K562 (cell line): ENCODE measurements around the gene LRFN3. TPM values are rescaled to one million over a fixed set of nuclear protein-coding genes. Genes with fewer than 3 reads are reported as not detected.

Experiments used
- ARID2 ChIP-seq: fragments of 450-650 bp; IDR thresholded peaks from 2 replicates; pipeline ENCODE4 v1.6.1; 2017; ENCODE audit warnings: antibody characterized with exemption, mild to moderate bottlenecking
- ATF1 ChIP-seq, 2 experiments: fragments of 450-650 bp in 1 of 2; IDR thresholded peaks; 2 replicates each; pipeline ENCODE4 v1.6.1; 2016; ENCODE audit warnings: missing compliant biosample characterization in 1 of 2, missing genetic modification characterization in 1 of 2
- BACH1 ChIP-seq: fragments of 200-800 bp; sonication (Bioruptor generic); IDR thresholded peaks from 2 replicates; pipeline ENCODE4 v1.6.1; 2016; ENCODE audit warnings: missing genetic modification characterization, missing compliant biosample characterization
- CBFA2T2 ChIP-seq: fragments of 450-650 bp; conservative IDR thresholded peaks from 2 replicates; pipeline ENCODE4 v1.6.1; 2017; ENCODE audit warnings: mild to moderate bottlenecking
- COPS2 ChIP-seq: fragments of 450-650 bp; conservative IDR thresholded peaks from 2 replicates; pipeline ENCODE4 v1.6.1; 2016; ENCODE audit warnings: mild to moderate bottlenecking, moderate library complexity
- CREB3 ChIP-seq: fragments of 450-650 bp; conservative IDR thresholded peaks from 2 replicates; pipeline ENCODE4 v1.6.1; 2016; ENCODE audit warnings: missing genetic modification characterization, low read depth, mild to moderate bottlenecking, missing compliant biosample characterization, moderate library complexity
- CREB5 ChIP-seq: fragments of 250-450 bp; sonication (Bioruptor Pico); IDR thresholded peaks from 2 replicates; pipeline ENCODE4 v1.5.0; 2020; ENCODE audit warnings: mild to moderate bottlenecking
- FOXP4 ChIP-seq: sonication (generic); formaldehyde crosslinking; IDR thresholded peaks from 2 replicates; pipeline ENCODE4 v1.8.0; 2022; ENCODE audit warnings: mild to moderate bottlenecking, missing genetic modification reagents, borderline replicate concordance
- GTF2E2 ChIP-seq: fragments of 200-800 bp; sonication (Bioruptor generic); IDR thresholded peaks from 2 replicates; pipeline ENCODE4 v1.6.1; 2016; ENCODE audit warnings: missing genetic modification characterization, missing compliant biosample characterization
- KDM2B ChIP-seq: fragments of 250-450 bp; sonication (Bioruptor Pico); IDR thresholded peaks from 2 replicates; pipeline ENCODE4 v1.8.0; 2021; ENCODE audit warnings: mild to moderate bottlenecking, moderate library complexity
- L3MBTL2 ChIP-seq: fragments of 450-650 bp; IDR thresholded peaks from 2 replicates; pipeline ENCODE4 v1.6.1; 2016; ENCODE audit warnings: mild to moderate bottlenecking, moderate library complexity
- MEF2A ChIP-seq: IDR thresholded peaks from 2 replicates; pipeline ENCODE4 v1.6.1; 2011; ENCODE audit warnings: low read depth, mild to moderate bottlenecking, low read length, moderate library complexity; ENCODE audit not compliant: control insufficient read depth
- MEIS2 ChIP-seq: fragments of 450-650 bp; IDR thresholded peaks from 2 replicates; pipeline ENCODE4 v1.6.1; 2014; ENCODE audit warnings: mild to moderate bottlenecking; ENCODE audit not compliant: partially characterized antibody
- MXD1 ChIP-seq: fragments of 250-450 bp; sonication (Bioruptor Pico); IDR thresholded peaks from 2 replicates; pipeline ENCODE4 v1.8.0; 2021; ENCODE audit warnings: borderline replicate concordance, mild to moderate bottlenecking, moderate library complexity; ENCODE audit not compliant: poor library complexity, severe bottlenecking
- NONO ChIP-seq, 2 experiments: fragments of 200-400 bp in 1 of 2; fragments of 450-650 bp in 1 of 2; formaldehyde crosslinking in 1 of 2; IDR thresholded peaks; 2 replicates each; pipeline ENCODE4 v1.6.1; 2017; ENCODE audit warnings: low read depth in 2 of 2, mild to moderate bottlenecking in 2 of 2, moderate library complexity in 2 of 2, low read length in 1 of 2
- RFX5 ChIP-seq: IDR thresholded peaks from 2 replicates; pipeline ENCODE4 v1.6.1; 2011; ENCODE audit warnings: low read depth, mild to moderate bottlenecking, improper control_type of control experiment, low read length
- SMARCA4 ChIP-seq: fragments of 450-650 bp; IDR thresholded peaks from 2 replicates; pipeline ENCODE4 v1.6.1; 2016
- SREBF1 ChIP-seq: fragments of 150-350 bp; IDR thresholded peaks from 2 replicates; pipeline ENCODE4 v1.6.1; 2014; ENCODE audit warnings: antibody characterized with exemption, low read depth, low read length, borderline replicate concordance
- THRB ChIP-seq: fragments of 450-650 bp; formaldehyde crosslinking; conservative IDR thresholded peaks from 2 replicates; pipeline ENCODE4 v1.4.0; 2022; ENCODE audit warnings: mild to moderate bottlenecking, missing genetic modification characterization
- ZNF644 ChIP-seq: fragments of 200-800 bp; sonication (Bioruptor generic); IDR thresholded peaks from 2 replicates; pipeline ENCODE4 v1.6.1; 2016; ENCODE audit warnings: low read depth, missing genetic modification characterization, missing compliant biosample characterization
- ZNF780A ChIP-seq: fragments of 250-450 bp; sonication (Bioruptor Pico); IDR thresholded peaks from 2 replicates; pipeline ENCODE4 v1.5.0; 2021; ENCODE audit warnings: mild to moderate bottlenecking
- ZSCAN32 ChIP-seq: fragments of 450-650 bp; formaldehyde crosslinking; IDR thresholded peaks from 2 replicates; pipeline ENCODE4 v1.4.0; 2020; ENCODE audit warnings: mild to moderate bottlenecking, moderate library complexity
- polyA plus RNA-seq, 8 experiments: library from polyadenylated mRNA; depleted of rRNA in 4 of 8; stranded (reverse) in 5 of 8; unstranded in 3 of 8; fragments of >200 nt; fragmentation: Nextera tagmentation in 2 of 8; fragmentation: Illumina TruSeq in 1 of 8; extraction: Ambion mirVana in 2 of 8; extraction: Trizol in 1 of 8; gene quantifications; 2 replicates each; pipeline versions ENCODE4 v1.2.1 to v1.2.3, GENCODE V29; 2011 to 2014; ENCODE audit warnings: inconsistent platforms in 1 of 8, missing spikeins in 1 of 8
- total RNA-seq, 7 experiments: library from RNA; depleted of rRNA in 6 of 7; stranded (reverse); fragments of >200 nt in 6 of 7; fragmentation: Illumina TruSeq in 2 of 7; extraction: Trizol in 2 of 7; gene quantifications; 2 replicates each; pipeline versions ENCODE4 v1.2.1 to v1.2.3, GENCODE V29; 2011 to 2021; ENCODE audit warnings: low replicate concordance in 1 of 7

The LRFN3 gene
- total and polyA plus RNA-seq, 9 of the 15 experiments (the other 6 are each of a cell fraction or from before 2014, with no cell fraction given) = 0.03 to 0.12 (median 0.11) TPM; not detected in 6

- TF ChIP-seq MXD1 (CRISPR knock-in tag) (no peak), SREBF1 (no peak), NONO (IDR thresholded peaks at IDR 0.05; ENCODE audit: low read depth in 2 of 2, low read length in 1 of 2) (no peak), ZSCAN32 (CRISPR knock-in tag) (no peak), ZNF644 (tag) (no peak), CBFA2T2 (no peak), THRB (CRISPR knock-in tag) (no peak), ZNF780A (no peak), BACH1 (tag) (no peak), CREB5 (CRISPR knock-in tag) (no peak), GTF2E2 (tag) (no peak), MEIS2 (no peak), ATF1 (CRISPR knock-in tag; IDR thresholded peaks at IDR 0.05) (no peak), ATF1 (tag; IDR thresholded peaks at IDR 0.05) (peak; percentile 72), KDM2B (no peak), CREB3 (tag) (no peak), SMARCA4 (no peak), RFX5 (no peak), FOXP4 (CRISPR knock-in tag) (no peak), L3MBTL2 (peak; percentile 91), COPS2 (no peak), MEF2A (no peak), ARID2 (no peak)
Observed at GRCh38 chr19:35903550-35904179, 32.5 kb upstream of the LRFN3 start (continued).
